Keratinocyte (primary cell): ENCODE results near the gene LIMA1.

Experiments used
- CTCF ChIP-seq, 3 experiments: IDR thresholded peaks in 1 of 3; conservative IDR thresholded peaks in 1 of 3; optimal IDR thresholded peaks in 1 of 3; 2 replicates in 2 of 3; 3 replicates in 1 of 3; pipeline versions ENCODE3 to v1.5.1; 2011; ENCODE audit warnings: low read length in 3 of 3, mild to moderate bottlenecking in 3 of 3, moderate library complexity in 2 of 3, control low read depth in 1 of 3, inconsistent platforms in 1 of 3; ENCODE audit not compliant: insufficient read depth in 2 of 3; ENCODE audit errors: extremely low read depth in 1 of 3
- EZH2 ChIP-seq: IDR thresholded peaks from one replicate; pipeline ENCODE4 v1.6.1; 2012; ENCODE audit warnings: inconsistent platforms, mild to moderate bottlenecking, low read length, moderate library complexity

GRCh38 chr12:50214018-50214417 is 69.3 kb downstream of the LIMA1 start:
- TF ChIP-seq CTCF (optimal IDR thresholded peaks at IDR 0.05 in 1 of 3, IDR thresholded peaks at IDR 0.05 in 1 of 3, conservative IDR thresholded peaks at IDR 0.05 in 1 of 3; ENCODE audit: extremely low read depth in 1 of 3, insufficient read depth in 2 of 3, low read length in 3 of 3) (no peak), EZH2 (no peak)
